Duodenal mucosa (tissue), 2 donors: ENCODE data around the gene PCCA.
"Not testable (repeated sequence)": the region's sequence is repeated elsewhere in the genome, so short reads cannot be mapped to it uniquely, and the experiment has no call there.

Source experiments
- H3K27ac ChIP-seq: one replicate; pipeline ENCODE4 v1.7.0; 2013; ENCODE audit warnings: low read depth, low read length
- H3K27me3 ChIP-seq, 2 donors: one replicate each; pipeline ENCODE4 v1.7.0; 2013; ENCODE audit warnings: low read length in 2 of 2, control low read depth in 1 of 2; ENCODE audit not compliant: insufficient read depth in 2 of 2, control insufficient read depth in 1 of 2
- H3K36me3 ChIP-seq, 2 donors: one replicate each; pipeline ENCODE4 v1.7.0; 2013; ENCODE audit warnings: low read length in 2 of 2, control low read depth in 1 of 2; ENCODE audit not compliant: insufficient read depth in 2 of 2, control insufficient read depth in 1 of 2
- H3K4me1 ChIP-seq, 2 donors: one replicate each; pipeline ENCODE4 v1.7.0; 2013; ENCODE audit warnings: low read length in 2 of 2, control low read depth in 1 of 2; ENCODE audit not compliant: insufficient read depth in 2 of 2, control insufficient read depth in 1 of 2
- H3K4me3 ChIP-seq, 2 donors: one replicate each; pipeline ENCODE4 v1.7.0; 2013; ENCODE audit warnings: low read length in 2 of 2, low read depth in 1 of 2
- H3K9ac ChIP-seq, 2 donors: one replicate each; pipeline ENCODE4 v1.7.0; 2013; ENCODE audit warnings: low read length in 2 of 2, low read depth in 1 of 2
- H3K9me3 ChIP-seq, 2 donors: one replicate each; pipeline ENCODE4 v1.7.0; 2013; ENCODE audit warnings: low read length in 2 of 2, control low read depth in 1 of 2; ENCODE audit not compliant: control insufficient read depth in 1 of 2

The PCCA gene

GRCh38 chr13:100068133-100068931 is 20.6 kb upstream of the PCCA start:
- Histone ChIP-seq H3K9me3 (no peaks in the 10 kb centered on the region), H3K27me3 (no peaks in the 10 kb centered on the region), H3K36me3 (no peaks in the 10 kb centered on the region), H3K9ac (no peak overlapping the region), H3K4me1 (no peaks in the 10 kb centered on the region), H3K4me3 (no peak overlapping the region), H3K27ac (no peak overlapping the region)

GRCh38 chr13:100069278-100069677 is 19.6 kb upstream of the PCCA start:
- no peaks in the 10 kb centered on the region for H3K4me1 ChIP-seq
- no peak overlapping the region for H3K27ac ChIP-seq
- no peaks in the 10 kb centered on the region for H3K27me3 ChIP-seq
- H3K9me3 ChIP-seq = no peaks in the 10 kb centered on the region
- no peak overlapping the region for H3K9ac ChIP-seq
- H3K4me3 ChIP-seq = no peak overlapping the region
- no peaks in the 10 kb centered on the region for H3K36me3 ChIP-seq

- Histone ChIP-seq H3K27ac (no peak overlapping the region), H3K4me1 (no peaks in the 10 kb centered on the region), H3K27me3 (no peaks in the 10 kb centered on the region), H3K9me3 (no peaks in the 10 kb centered on the region), H3K9ac (no peak overlapping the region), H3K4me3 (no peak overlapping the region), H3K36me3 (no peaks in the 10 kb centered on the region)
Measured at GRCh38 chr13:100075700-100076587, 12.9 kb upstream of the PCCA start.

- H3K9me3 ChIP-seq, H3K27ac ChIP-seq: not testable (repeated sequence)
Measured at GRCh38 chr13:100079003-100079402, 9.9 kb upstream of the PCCA start.

GRCh38 chr13:100083401-100083800 is 5.5 kb upstream of the PCCA start:
- not testable (repeated sequence) for H3K4me3 ChIP-seq, H3K4me1 ChIP-seq, H3K9me3 ChIP-seq, H3K27ac ChIP-seq, H3K9ac ChIP-seq, H3K27me3 ChIP-seq, H3K36me3 ChIP-seq

More at GRCh38 chr13:100079003-100079402, 9.9 kb upstream of the PCCA start:
- H3K36me3 ChIP-seq, H3K4me3 ChIP-seq, H3K9ac ChIP-seq, H3K27me3 ChIP-seq, H3K4me1 ChIP-seq: not testable (repeated sequence)

- H3K9me3 ChIP-seq = no peaks in the 10 kb centered on the region
- H3K4me3 ChIP-seq = peak overlapping the region; percentile 67 to 98
- peak overlapping the region in 1 of 2 donors; percentile 63 for H3K9ac ChIP-seq
- peak overlapping the region; percentile 47 for H3K27ac ChIP-seq
- no peaks in the 10 kb centered on the region for H3K27me3 ChIP-seq
- peaks cover 0 to 6% of the 10 kb centered on the region in 2 donors for H3K36me3 ChIP-seq
- peaks cover 4 to 12% of the 10 kb centered on the region in 2 donors for H3K4me1 ChIP-seq
Measured at GRCh38 chr13:100088273-100088643, 635 bp upstream of the PCCA start.

GRCh38 chr13:100089465-100090032 is 656 bp downstream of the PCCA start:
- Histone ChIP-seq H3K36me3 (peaks cover 0 to 6% of the 10 kb centered on the region in 2 donors), H3K4me1 (peaks cover 4 to 12% of the 10 kb centered on the region in 2 donors), H3K27me3 (no peaks in the 10 kb centered on the region), H3K4me3 (peak overlapping the region; percentile 67 to 98), H3K27ac (peak overlapping the region; percentile 40), H3K9ac (peak overlapping the region; percentile 63 to 78), H3K9me3 (no peaks in the 10 kb centered on the region)

- Histone ChIP-seq H3K27me3 (no peaks in the 10 kb centered on the region), H3K9ac (no peak overlapping the region), H3K4me1 (peaks cover 4 to 12% of the 10 kb centered on the region in 2 donors), H3K27ac (no peak overlapping the region), H3K4me3 (no peak overlapping the region), H3K36me3 (peaks cover 0 to 2% of the 10 kb centered on the region in 2 donors), H3K9me3 (no peaks in the 10 kb centered on the region)
Measured at GRCh38 chr13:100090861-100091260, 2.0 kb downstream of the PCCA start.

- Histone ChIP-seq H3K4me1 (peaks cover 4 to 12% of the 10 kb centered on the region in 2 donors), H3K36me3 (no peaks in the 10 kb centered on the region), H3K9ac (no peak overlapping the region), H3K27me3 (no peaks in the 10 kb centered on the region), H3K9me3 (no peaks in the 10 kb centered on the region), H3K27ac (no peak overlapping the region), H3K4me3 (no peak overlapping the region)
Measured at GRCh38 chr13:100091391-100091790, 2.5 kb downstream of the PCCA start.

GRCh38 chr13:100092273-100092672 is 3.4 kb downstream of the PCCA start:
- H3K36me3 ChIP-seq, H3K4me3 ChIP-seq, H3K27ac ChIP-seq, H3K27me3 ChIP-seq, H3K9ac ChIP-seq, H3K9me3 ChIP-seq: not testable (repeated sequence)
- peaks cover 4 to 12% of the 10 kb centered on the region in 2 donors for H3K4me1 ChIP-seq
